SK-N-SH (cell line): ENCODE results near the gene ITGAL.

ENCODE experiments used
- EP300 ChIP-seq, 2 experiments: IDR thresholded peaks; 2 replicates each; pipeline versions ENCODE4 v1.4.0 to v1.6.1; 2012; ENCODE audit warnings: borderline replicate concordance in 1 of 2, low read depth in 1 of 2, low read length in 1 of 2
- GABPA ChIP-seq: IDR thresholded peaks from 2 replicates; pipeline ENCODE4 v1.4.0; 2012; ENCODE audit warnings: low read depth, mild to moderate bottlenecking
- JUND ChIP-seq: IDR thresholded peaks from 2 replicates; pipeline ENCODE4 v1.4.0; 2012
- NRF1 ChIP-seq: IDR thresholded peaks from 2 replicates; pipeline ENCODE4 v1.6.1; 2012; ENCODE audit warnings: low read depth, mild to moderate bottlenecking, low read length
- POLR2AphosphoS5 ChIP-seq: IDR thresholded peaks from 2 replicates; pipeline ENCODE4 v1.6.1; 2012; ENCODE audit warnings: low read depth, low read length
- RFX5 ChIP-seq: IDR thresholded peaks from 2 replicates; pipeline ENCODE4 v1.6.1; 2012; ENCODE audit warnings: mild to moderate bottlenecking, improper control_type of control experiment, low read length
- SMC3 ChIP-seq: IDR thresholded peaks from 2 replicates; pipeline ENCODE4 v1.6.1; 2012; ENCODE audit warnings: low read depth, low read length, improper control_type of control experiment
- YY1 ChIP-seq: IDR thresholded peaks from 2 replicates; pipeline ENCODE4 v1.4.0; 2012; ENCODE audit warnings: low read depth, mild to moderate bottlenecking
- TF ChIP-seq, protein P1 (sequence below): fragments of 200-600 bp; sonication (generic); IDR thresholded peaks from 2 replicates; pipeline ENCODE4 v1.6.1; 2017; ENCODE audit warnings: antibody characterized with exemption, mild to moderate bottlenecking, moderate library complexity
- TF ChIP-seq, protein P2 (sequence below): IDR thresholded peaks from 2 replicates; pipeline ENCODE4 v1.4.0; 2012; ENCODE audit warnings: low read depth
- TF ChIP-seq, protein P3 (sequence below): IDR thresholded peaks from 2 replicates; pipeline ENCODE4 v1.4.0; 2012; ENCODE audit warnings: low read depth, borderline replicate concordance

DNA sequence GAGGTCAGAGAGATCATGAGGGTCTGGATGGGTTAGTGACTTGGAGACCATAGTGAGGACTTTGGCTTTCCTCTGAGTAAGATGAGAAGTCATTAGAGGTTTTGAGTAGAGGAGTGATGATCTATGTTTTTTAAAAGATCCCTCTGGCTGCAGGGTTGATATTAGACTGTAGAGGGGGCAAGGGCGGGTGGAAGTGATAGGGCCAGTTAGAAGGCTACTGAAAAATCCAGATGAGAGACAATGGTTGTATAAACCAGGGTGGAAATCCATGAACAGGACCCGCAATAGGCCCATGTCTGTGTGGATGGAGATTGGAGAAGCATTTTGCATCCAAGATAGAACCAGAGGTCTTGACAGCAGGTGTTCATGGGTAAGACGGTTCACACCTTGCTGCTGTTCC is 9.8 kb downstream of the ITGAL start:
- TF ChIP-seq EP300 (IDR thresholded peaks at IDR 0.05; ENCODE audit: borderline replicate concordance in 1 of 2, low read depth in 1 of 2, low read length in 1 of 2), result no peak
- TF ChIP-seq, protein P1, sequence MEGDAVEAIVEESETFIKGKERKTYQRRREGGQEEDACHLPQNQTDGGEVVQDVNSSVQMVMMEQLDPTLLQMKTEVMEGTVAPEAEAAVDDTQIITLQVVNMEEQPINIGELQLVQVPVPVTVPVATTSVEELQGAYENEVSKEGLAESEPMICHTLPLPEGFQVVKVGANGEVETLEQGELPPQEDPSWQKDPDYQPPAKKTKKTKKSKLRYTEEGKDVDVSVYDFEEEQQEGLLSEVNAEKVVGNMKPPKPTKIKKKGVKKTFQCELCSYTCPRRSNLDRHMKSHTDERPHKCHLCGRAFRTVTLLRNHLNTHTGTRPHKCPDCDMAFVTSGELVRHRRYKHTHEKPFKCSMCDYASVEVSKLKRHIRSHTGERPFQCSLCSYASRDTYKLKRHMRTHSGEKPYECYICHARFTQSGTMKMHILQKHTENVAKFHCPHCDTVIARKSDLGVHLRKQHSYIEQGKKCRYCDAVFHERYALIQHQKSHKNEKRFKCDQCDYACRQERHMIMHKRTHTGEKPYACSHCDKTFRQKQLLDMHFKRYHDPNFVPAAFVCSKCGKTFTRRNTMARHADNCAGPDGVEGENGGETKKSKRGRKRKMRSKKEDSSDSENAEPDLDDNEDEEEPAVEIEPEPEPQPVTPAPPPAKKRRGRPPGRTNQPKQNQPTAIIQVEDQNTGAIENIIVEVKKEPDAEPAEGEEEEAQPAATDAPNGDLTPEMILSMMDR, result peak; percentile 37
- no peak for TF ChIP-seq SMC3
- TF ChIP-seq, protein P2, sequence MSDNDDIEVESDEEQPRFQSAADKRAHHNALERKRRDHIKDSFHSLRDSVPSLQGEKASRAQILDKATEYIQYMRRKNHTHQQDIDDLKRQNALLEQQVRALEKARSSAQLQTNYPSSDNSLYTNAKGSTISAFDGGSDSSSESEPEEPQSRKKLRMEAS, result no peak
- TF ChIP-seq GABPA, result no peak
- no peak for TF ChIP-seq POLR2AphosphoS5
- TF ChIP-seq RFX5, result no peak
- no peak for TF ChIP-seq JUND
- TF ChIP-seq, protein P3, sequence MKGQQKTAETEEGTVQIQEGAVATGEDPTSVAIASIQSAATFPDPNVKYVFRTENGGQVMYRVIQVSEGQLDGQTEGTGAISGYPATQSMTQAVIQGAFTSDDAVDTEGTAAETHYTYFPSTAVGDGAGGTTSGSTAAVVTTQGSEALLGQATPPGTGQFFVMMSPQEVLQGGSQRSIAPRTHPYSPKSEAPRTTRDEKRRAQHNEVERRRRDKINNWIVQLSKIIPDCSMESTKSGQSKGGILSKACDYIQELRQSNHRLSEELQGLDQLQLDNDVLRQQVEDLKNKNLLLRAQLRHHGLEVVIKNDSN, result no peak
- TF ChIP-seq YY1, result no peak
- no peak for TF ChIP-seq NRF1
